Esophagus squamous epithelium (tissue), 4 donors: ENCODE measurements around the gene FBXL12.
A peak's percentile ranks its signal among the peaks of the same experiment; 100 is the strongest.

ENCODE experiments used
- CTCF ChIP-seq, 6 experiments: fragments of 450-650 bp in 4 of 6; fragments of 200-600 bp in 2 of 6; sonication (generic) in 2 of 6; IDR thresholded peaks; one replicate each; pipeline ENCODE4 v1.5.1; 2016 to 2019; ENCODE audit warnings: antibody characterized with exemption in 6 of 6, mild to moderate bottlenecking in 4 of 6, moderate library complexity in 4 of 6
- POLR2A ChIP-seq, 4 donors: fragments of 450-650 bp; IDR thresholded peaks; one replicate each; pipeline ENCODE4 v1.6.1; 2017; ENCODE audit warnings: antibody characterized with exemption in 4 of 4, mild to moderate bottlenecking in 4 of 4, moderate library complexity in 3 of 4

- TF ChIP-seq CTCF (IDR thresholded peaks at IDR 0.05) (no peak), POLR2A (IDR thresholded peaks at IDR 0.05) (peak in 3 of 4 donors; percentile 20 to 65 (median 63))
Measured at GRCh38 chr19:9791552-9792205, 27.2 kb downstream of the FBXL12 start.
